Right lobe of liver (tissue), 6 donors: ENCODE measurements around the gene LYST. TPM values are rescaled to one million over a fixed set of nuclear protein-coding genes. Genes with fewer than 3 reads are reported as not detected.

Experiments
- ATAC-seq, 4 donors: fragments of 200-7000 bp; cut with Tn5 transposase; one replicate each; pipeline ENCODE4 v1.9.1; 2020; ENCODE audit warnings: mild to moderate bottlenecking in 4 of 4, moderate library complexity in 4 of 4
- DNase-seq, 3 donors: peaks; one replicate each; pipeline ENCODE4 v3.0.0-alpha.2; 2020
- H3K27ac ChIP-seq, 3 donors: fragments of 200-600 bp; one replicate each; pipeline ENCODE4 v1.8.0; 2022
- H3K27me3 ChIP-seq, 2 donors: fragments of 200-600 bp; one replicate each; pipeline ENCODE4 v1.8.0; 2022
- H3K36me3 ChIP-seq, 4 donors: fragments of 200-600 bp; sonication (generic) in 1 of 4; one replicate each; pipeline versions ENCODE4 v1.5.1 to v1.8.0; 2017 to 2022; ENCODE audit warnings: control low read depth in 1 of 4
- H3K4me1 ChIP-seq, 4 donors: fragments of 200-600 bp; sonication (generic) in 1 of 4; one replicate each; pipeline versions ENCODE4 v1.5.1 to v1.8.0; 2017 to 2022; ENCODE audit warnings: control low read depth in 1 of 4
- H3K4me3 ChIP-seq, 3 donors: fragments of 200-600 bp; one replicate each; pipeline ENCODE4 v1.8.0; 2022
- H3K9me3 ChIP-seq, 4 donors: fragments of 200-600 bp; sonication (generic) in 1 of 4; one replicate each; pipeline versions ENCODE4 v1.5.1 to v1.8.0; 2017 to 2022; ENCODE audit warnings: control low read depth in 1 of 4
- POLR2A ChIP-seq: fragments of 450-650 bp; IDR thresholded peaks from one replicate; pipeline ENCODE4 v1.6.1; 2017; ENCODE audit warnings: antibody characterized with exemption, mild to moderate bottlenecking
- WGBS: methylation state at CpG from one replicate; pipeline ENCODE4 v1.1.6; 2018; ENCODE audit warnings: low coverage, low lambda C conversion rate; ENCODE audit not compliant: insufficient coverage; ENCODE audit errors: missing lambda C conversion rate; 5-methylcytosine and 5-hydroxymethylcytosine counted together
- intact Hi-C, 2 donors: fragments of 100-400 bp; cut with DNase I; formaldehyde crosslinking; loops; one replicate each; pipeline versions ENCODE4 v1.11.2 to v1.14.1; 2022
- total RNA-seq, 6 experiments: library from RNA; depleted of rRNA in 2 of 6; stranded (reverse); fragments of >200 nt in 2 of 6; fragmentation: NEBNext Ultra II Directional in 3 of 6; extraction: Animal tissue kit (Norgen Biotek cat#: 25700) in 3 of 6; gene quantifications; one replicate each; pipeline versions ENCODE4 v1.1.0 to v1.2.4, GENCODE V29; 2016 to 2023
- TF ChIP-seq, protein P1 (sequence below), 4 donors: fragments of 200-600 bp in 3 of 4; fragments of 450-650 bp in 1 of 4; IDR thresholded peaks; one replicate each; pipeline versions ENCODE4 v1.5.1 to v1.8.0; 2016 to 2022; ENCODE audit warnings: antibody characterized with exemption in 4 of 4, mild to moderate bottlenecking in 2 of 4
- donor health status: DM: no; HTN: yes; CAD: no.
- donor health status: DM: no; HTN: no; CAD: no.
- donor health status: DM: no; HTN: no; CAD: no.
- donor health status: DM: no; HTN: yes; CAD: no.
- donor health status: DM: no; HTN: yes; CAD: no.

The LYST gene
- total RNA-seq, 6 experiments from 2014 or later, result 9.0 to 16.6 (median 12.5) TPM

DNA sequence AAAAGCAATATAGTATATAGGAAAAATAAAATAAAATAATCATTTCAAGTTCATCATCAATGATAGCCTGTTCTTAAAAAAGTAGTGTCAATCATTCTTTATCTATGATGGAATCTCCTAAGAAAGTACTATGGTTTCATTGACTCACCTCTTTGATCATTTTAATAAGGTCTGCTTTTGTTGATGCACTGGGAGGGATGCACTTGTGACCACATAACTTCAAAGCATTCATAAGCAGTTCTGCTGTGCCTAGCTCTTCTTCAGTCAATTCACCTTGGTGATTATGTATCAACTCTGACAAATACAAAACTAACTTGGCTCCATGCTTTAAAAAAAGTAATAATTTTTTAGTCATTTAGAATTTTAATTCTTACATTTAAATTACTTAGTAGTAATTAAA lies 132.4 kb downstream of the LYST start:
- H3K27ac ChIP-seq, result no peak overlapping the region
- intact Hi-C loops, result no loop called here
- no peaks in the 10 kb centered on the region for H3K9me3 ChIP-seq

GRCh38 chr1:235730007-235730406 lies 136.7 kb downstream of the LYST start:
- no peak overlapping the region for H3K4me3 ChIP-seq
- no peak overlapping the region for H3K27ac ChIP-seq
- H3K27me3 ChIP-seq, result no peaks in the 10 kb centered on the region
- WGBS, result 92% methylated on average over 1 of the region's 1 CpG
- ATAC-seq (no peak), DNase-seq (no peak)
- intact Hi-C loops, result no loop called here
- TF ChIP-seq, protein P1, sequence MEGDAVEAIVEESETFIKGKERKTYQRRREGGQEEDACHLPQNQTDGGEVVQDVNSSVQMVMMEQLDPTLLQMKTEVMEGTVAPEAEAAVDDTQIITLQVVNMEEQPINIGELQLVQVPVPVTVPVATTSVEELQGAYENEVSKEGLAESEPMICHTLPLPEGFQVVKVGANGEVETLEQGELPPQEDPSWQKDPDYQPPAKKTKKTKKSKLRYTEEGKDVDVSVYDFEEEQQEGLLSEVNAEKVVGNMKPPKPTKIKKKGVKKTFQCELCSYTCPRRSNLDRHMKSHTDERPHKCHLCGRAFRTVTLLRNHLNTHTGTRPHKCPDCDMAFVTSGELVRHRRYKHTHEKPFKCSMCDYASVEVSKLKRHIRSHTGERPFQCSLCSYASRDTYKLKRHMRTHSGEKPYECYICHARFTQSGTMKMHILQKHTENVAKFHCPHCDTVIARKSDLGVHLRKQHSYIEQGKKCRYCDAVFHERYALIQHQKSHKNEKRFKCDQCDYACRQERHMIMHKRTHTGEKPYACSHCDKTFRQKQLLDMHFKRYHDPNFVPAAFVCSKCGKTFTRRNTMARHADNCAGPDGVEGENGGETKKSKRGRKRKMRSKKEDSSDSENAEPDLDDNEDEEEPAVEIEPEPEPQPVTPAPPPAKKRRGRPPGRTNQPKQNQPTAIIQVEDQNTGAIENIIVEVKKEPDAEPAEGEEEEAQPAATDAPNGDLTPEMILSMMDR (IDR thresholded peaks at IDR 0.05), result no peak
- no peak for TF ChIP-seq POLR2A
- no peaks in the 10 kb centered on the region for H3K9me3 ChIP-seq
- no peaks in the 10 kb centered on the region for H3K4me1 ChIP-seq
- H3K36me3 ChIP-seq, result peaks cover 0 to 12% (median 6%) of the 10 kb centered on the region in 4 donors

More for the DNA sequence above, 132.4 kb downstream of the LYST start:
- Histone ChIP-seq H3K36me3 (peaks cover 0 to 4% (median 0%) of the 10 kb centered on the region in 4 donors), H3K4me1 (no peaks in the 10 kb centered on the region), H3K4me3 (no peak overlapping the region), H3K27me3 (no peaks in the 10 kb centered on the region)
- DNase-seq, result no peak
- TF ChIP-seq, protein P1 (IDR thresholded peaks at IDR 0.05), result no peak
- no peak for TF ChIP-seq POLR2A
- ATAC-seq, result no peak

- DNase-seq (no peak), ATAC-seq (no peak)
- Histone ChIP-seq H3K4me3 (no peak overlapping the region), H3K27ac (no peak overlapping the region), H3K27me3 (no peaks in the 10 kb centered on the region), H3K9me3 (no peaks in the 10 kb centered on the region), H3K4me1 (no peaks in the 10 kb centered on the region), H3K36me3 (peaks cover 0 to 31% (median 15%) of the 10 kb centered on the region in 4 donors)
- WGBS, result 81% methylated on average over 1 of the region's 1 CpG
- TF ChIP-seq POLR2A, result no peak
- TF ChIP-seq, protein P1 (IDR thresholded peaks at IDR 0.05), result no peak
- intact Hi-C loops, result no loop called here
These were observed 140.1 kb downstream of the LYST start for GRCh38 chr1:235726557-235726956.

- peaks cover 0 to 41% (median 19%) of the 10 kb centered on the region in 4 donors for H3K36me3 ChIP-seq
- TF ChIP-seq, protein P1 (IDR thresholded peaks at IDR 0.05), result no peak
- no peak for TF ChIP-seq POLR2A
- WGBS, result 89% methylated on average over 3 of the region's 3 CpGs
These were observed 141.3 kb downstream of the LYST start for GRCh38 chr1:235725434-235725833.

GRCh38 chr1:235724730-235725129 lies 142.0 kb downstream of the LYST start:
- Histone ChIP-seq H3K36me3 (peaks cover 0 to 45% (median 20%) of the 10 kb centered on the region in 4 donors), H3K27ac (no peak overlapping the region), H3K27me3 (no peaks in the 10 kb centered on the region), H3K9me3 (no peaks in the 10 kb centered on the region), H3K4me1 (no peaks in the 10 kb centered on the region), H3K4me3 (no peak overlapping the region)
- DNase-seq (no peak), ATAC-seq (no peak)
- intact Hi-C loops, result no loop called here
- no peak for TF ChIP-seq POLR2A
- TF ChIP-seq, protein P1 (IDR thresholded peaks at IDR 0.05), result no peak
- 100% methylated on average over 2 of the region's 2 CpGs for WGBS

More at GRCh38 chr1:235725434-235725833, 141.3 kb downstream of the LYST start:
- DNase-seq (no peak), ATAC-seq (no peak)
- Histone ChIP-seq H3K27ac (no peak overlapping the region), H3K27me3 (no peaks in the 10 kb centered on the region), H3K4me1 (no peaks in the 10 kb centered on the region), H3K4me3 (no peak overlapping the region), H3K9me3 (no peaks in the 10 kb centered on the region)
- intact Hi-C loops, result no loop called here
